Measurements from ENCODE around the gene OXCT2.

GRCh38 chr1:39788758-39789570 lies 17.8 kb upstream of the OXCT2 start, which contains the start of gene BMP8B:
- no peak for TF ChIP-seq CTCF (IDR thresholded peaks at IDR 0.05)
- no peak for TF ChIP-seq EZH2 (IDR thresholded peaks at IDR 0.05; ENCODE audit: borderline replicate concordance, insufficient read depth, low read depth, low read length, poor library complexity, severe bottlenecking)
